Measurements from ENCODE around the gene GINS3.
"Not testable (repeated sequence)": the region's sequence is repeated elsewhere in the genome, so short reads cannot be mapped to it uniquely, and the experiment has no call there.

GINS3 gene

GRCh38 chr16:58393138-58393504 lies 850 bp downstream of the GINS3 start:
- peak; percentile 92 for DNase-seq

GRCh38 chr16:58396897-58397296 lies 4.6 kb downstream of the GINS3 start:
- DNase-seq: not testable (repeated sequence)

- DNase-seq: no peak
Measured at GRCh38 chr16:58399718-58400633, 7.7 kb downstream of the GINS3 start.

DNA sequence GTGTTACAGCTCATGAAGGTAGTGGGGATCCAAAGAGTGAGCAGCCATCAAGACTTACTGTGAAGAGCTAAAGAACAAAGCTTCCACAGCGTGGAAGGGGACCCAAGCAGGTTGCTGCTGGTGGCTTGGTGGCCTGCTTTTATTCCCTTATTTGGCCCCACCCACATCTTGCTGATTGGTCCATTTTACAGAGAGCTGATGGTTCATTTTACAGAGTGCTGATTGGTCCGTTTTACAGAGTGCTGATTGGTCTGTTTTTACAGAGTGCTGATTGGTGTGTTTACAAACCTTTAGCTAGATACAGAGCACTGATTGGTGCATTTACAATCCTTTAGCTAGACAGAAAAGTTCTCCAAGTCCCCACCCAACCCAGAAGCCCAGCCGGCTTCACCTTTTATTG lies 9.0 kb downstream of the GINS3 start:
- DNase-seq: not testable (repeated sequence)

- DNase-seq: no peak
Measured at GRCh38 chr16:58402796-58403195, 10.5 kb downstream of the GINS3 start.

GRCh38 chr16:58409316-58409973 lies 17.2 kb downstream of the GINS3 start:
- DNase-seq: no peak

DNA sequence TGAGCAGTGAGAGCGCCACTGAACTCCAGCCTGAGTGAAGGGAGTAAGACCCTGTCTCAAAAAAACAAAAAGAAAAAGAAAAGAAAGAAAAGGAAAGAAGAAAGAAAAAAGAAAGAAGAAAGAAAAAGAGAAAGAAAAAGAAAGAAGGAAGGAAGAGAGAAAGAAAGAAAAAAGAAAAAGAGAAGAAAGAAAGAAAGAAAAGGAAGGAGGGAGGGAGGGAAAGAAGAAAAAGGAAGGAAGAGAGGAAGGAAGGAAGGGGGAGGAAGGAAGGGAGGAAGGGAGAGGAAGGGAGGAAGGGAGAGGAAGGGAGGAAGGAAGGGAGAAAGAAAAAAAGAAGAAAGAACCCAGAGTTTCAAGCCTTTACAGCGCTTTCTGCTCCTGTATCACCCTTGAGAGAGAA lies 19.1 kb downstream of the GINS3 start:
- no peak for DNase-seq

- no peak for DNase-seq
Measured at GRCh38 chr16:58411736-58412614, 19.7 kb downstream of the GINS3 start.

- DNase-seq: not testable (repeated sequence)
Measured at GRCh38 chr16:58412615-58412970, 20.3 kb downstream of the GINS3 start.

- no peak for DNase-seq
Measured at GRCh38 chr16:58413359-58413758, 21.1 kb downstream of the GINS3 start.

DNA sequence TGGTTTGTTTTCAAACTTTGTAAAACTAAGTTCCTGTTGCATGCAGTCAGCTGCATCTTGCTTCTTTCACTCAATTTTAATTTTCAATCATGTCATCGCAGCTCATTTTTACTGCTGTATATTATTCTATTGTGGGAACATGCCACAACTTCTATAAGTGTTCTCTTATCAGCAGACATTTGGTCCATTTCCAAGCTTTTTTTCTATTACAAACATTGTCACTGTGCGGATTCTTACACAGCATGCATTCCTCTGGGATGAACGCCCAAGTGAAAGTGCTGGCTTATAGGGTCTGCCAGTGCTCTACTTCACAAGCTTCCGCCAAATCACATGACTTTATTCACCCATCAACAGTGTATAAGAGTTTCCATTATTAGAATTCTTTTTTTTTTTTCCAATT lies 22.7 kb downstream of the GINS3 start:
- no peak for DNase-seq

DNA sequence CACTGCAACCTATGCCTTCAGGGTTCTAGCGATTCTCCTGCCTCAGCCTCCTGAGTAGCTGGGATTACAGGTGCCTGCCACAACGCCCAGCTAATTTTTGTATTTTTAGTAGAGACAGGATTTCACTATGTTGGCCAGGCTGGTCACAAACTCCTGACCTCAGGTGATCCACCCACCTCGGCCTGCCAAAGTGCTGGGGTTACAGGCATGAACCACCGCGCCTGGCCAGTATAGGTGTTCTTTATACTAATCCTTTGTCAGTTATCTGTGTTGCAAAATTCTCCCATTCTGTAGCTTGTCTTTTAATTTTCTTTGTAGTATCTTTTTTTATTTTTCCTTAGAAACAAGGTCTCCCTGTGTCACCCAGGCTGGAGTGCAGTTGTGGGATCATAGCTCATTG lies 23.7 kb downstream of the GINS3 start:
- not testable (repeated sequence) for DNase-seq

DNA sequence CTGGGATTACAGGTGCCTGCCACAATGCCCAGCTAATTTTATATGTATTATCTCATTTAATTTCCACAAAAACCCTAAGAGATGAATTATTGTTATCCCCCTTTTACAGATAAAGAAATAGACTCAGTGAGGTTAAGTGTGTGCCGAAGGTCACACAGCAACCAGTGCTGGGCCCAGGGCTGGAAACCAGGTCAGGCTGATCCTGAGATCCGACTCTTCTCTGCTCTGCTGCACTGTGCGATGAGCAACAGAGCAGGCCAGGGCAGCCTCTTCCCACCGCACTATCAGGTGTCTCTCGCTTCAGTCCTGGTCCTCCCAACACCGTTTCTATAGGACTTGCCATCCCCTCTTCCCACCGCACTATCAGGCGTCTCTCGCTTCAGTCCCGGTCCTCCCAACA lies 24.8 kb downstream of the GINS3 start:
- DNase-seq: no peak

- DNase-seq: no peak
Measured at GRCh38 chr16:58417600-58417999, 25.3 kb downstream of the GINS3 start.

DNA sequence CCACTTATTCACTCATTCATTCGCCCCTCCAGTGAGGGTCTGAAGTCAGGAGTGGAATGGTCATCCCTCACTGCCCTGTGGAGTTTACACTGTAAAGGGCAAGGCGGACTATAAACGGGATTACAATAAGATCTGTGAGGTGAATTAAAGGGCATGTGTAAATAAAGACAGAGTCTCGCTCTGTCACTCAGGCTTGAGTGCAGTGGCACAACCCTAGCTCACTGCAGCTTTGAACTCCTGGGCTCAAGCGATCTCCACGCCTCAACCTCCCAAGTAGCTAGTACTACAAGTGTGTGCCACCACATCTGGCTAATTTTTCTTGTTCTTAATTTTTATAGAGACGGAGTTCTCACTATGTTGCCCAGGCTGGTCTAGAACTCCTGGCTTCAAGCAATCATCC lies 25.8 kb downstream of the GINS3 start:
- peak; percentile 22 for DNase-seq

GRCh38 chr16:58418601-58419000 lies 26.3 kb downstream of the GINS3 start:
- no peak for DNase-seq

GRCh38 chr16:58419241-58419990 lies 27.1 kb downstream of the GINS3 start:
- DNase-seq: no peak

- DNase-seq: peak; percentile 19
Measured at GRCh38 chr16:58421059-58421458, 28.8 kb downstream of the GINS3 start.

- DNase-seq: no peak
Measured at GRCh38 chr16:58421529-58421928, 29.3 kb downstream of the GINS3 start.

DNA sequence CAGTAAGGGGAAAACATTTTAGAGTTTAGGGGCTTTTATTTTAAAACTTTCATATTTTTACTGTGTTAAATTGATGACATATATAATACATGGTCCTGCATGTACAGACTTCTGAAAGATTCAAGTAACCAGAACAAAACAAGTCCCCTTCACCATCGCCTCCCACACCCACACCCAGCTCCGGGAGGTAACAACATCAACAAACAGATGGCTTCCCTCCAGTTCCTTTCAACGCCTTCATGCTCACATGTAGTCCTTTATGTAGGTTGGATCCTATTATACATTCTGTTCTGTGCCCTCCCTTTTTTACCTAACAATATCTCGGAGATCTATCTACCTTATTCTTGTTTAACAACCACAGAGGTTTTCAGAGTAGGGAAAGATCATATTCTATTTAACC lies 30.5 kb downstream of the GINS3 start:
- peak; percentile 66 for DNase-seq

- no peak for DNase-seq
Measured at GRCh38 chr16:58425245-58425644, 33.0 kb downstream of the GINS3 start.

DNA sequence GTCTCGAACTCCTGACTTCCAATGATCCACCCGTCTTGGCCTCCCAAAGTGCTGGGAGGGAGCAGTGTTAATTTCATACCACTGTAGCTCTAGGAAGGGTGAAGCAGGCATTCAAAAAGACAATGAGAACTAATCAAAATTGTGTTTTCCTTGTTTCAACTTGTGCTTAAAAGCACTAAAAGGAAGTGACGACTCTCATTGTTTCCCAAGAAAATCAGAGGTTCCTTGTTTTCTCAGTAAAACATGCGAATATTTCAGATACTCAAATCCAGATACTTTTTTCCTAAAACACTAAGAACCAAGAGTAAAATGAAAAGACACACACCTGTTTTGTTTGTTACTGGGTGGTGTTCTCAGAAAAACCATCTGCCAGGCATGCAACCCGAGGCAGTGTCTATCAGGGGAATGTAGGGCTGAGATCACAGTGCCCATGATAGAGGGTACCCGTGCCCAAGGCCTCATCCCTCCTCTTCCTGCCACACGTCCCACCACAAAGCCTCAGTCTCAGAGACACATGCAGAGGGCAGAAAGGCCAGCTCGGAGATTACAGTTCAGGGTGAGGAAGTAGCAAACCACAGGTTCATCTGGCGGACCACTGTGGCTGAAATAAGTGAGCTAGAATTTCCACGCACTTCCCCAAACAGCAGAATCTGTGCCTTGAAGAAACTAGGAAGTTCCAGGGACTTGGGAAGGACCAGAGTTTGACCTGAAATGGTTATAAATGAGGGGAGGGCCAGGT lies 33.7 kb downstream of the GINS3 start:
- no peak for DNase-seq

All from NCI-H82 (cell line).